ENCODE results near the gene ZC3H18. TPM values are rescaled to one million over a fixed set of nuclear protein-coding genes. Genes with fewer than 3 reads are reported as not detected.

The ZC3H18 gene
- total and polyA plus RNA-seq, 2 donors from 2014 or later = 11.4 to 38.2 TPM

DNA sequence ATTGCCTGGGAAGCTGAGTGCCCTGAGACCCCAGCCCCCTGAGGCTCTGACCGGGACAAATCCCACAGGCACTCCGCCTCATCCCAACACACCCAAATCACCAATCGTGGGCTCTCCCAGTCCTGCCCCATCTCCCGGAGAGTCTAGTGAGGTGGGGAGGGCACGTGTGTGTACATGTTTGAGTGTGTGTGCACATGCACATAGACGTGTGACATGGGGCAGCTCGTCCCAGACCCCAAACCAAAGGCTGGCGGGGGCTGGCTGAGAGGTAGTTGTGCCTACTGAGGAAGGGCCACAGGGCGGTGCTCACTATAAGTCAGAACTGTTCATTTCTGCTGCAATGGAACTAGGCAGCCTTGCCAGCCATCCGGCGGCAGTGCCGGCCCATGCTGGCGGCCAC is 107.5 kb downstream of the ZC3H18 start:
- peaks cover 3% of the 10 kb centered on the region for H3K27me3 ChIP-seq (ENCODE audit: control insufficient read depth, insufficient read depth, low read length)
- intact Hi-C loops (cut with DNase I) = no loop called here

GRCh38 chr16:88678224-88678979 is 108.2 kb downstream of the ZC3H18 start:
- no peak for FAIRE-seq
- intact Hi-C loops (cut with DNase I) = no loop called here
- H3K9ac ChIP-seq (ENCODE audit: low read length in 3 of 3) = no peak overlapping the region

More for the DNA sequence above, 107.5 kb downstream of the ZC3H18 start:
- peaks cover 0 to 2% (median 0%) of the 10 kb centered on the region in 3 donors for H3K4me1 ChIP-seq (ENCODE audit: control insufficient read depth in 2 of 3, insufficient read depth in 2 of 3, low read depth in 1 of 3, low read length in 3 of 3)
- no peaks in the 10 kb centered on the region for H3K36me3 ChIP-seq (ENCODE audit: control insufficient read depth in 2 of 3, insufficient read depth in 3 of 3, low read length in 3 of 3)
- no peak for DNase-seq
- FAIRE-seq = no peak
- no peaks in the 10 kb centered on the region for H3K9me3 ChIP-seq (ENCODE audit: control insufficient read depth in 2 of 3, insufficient read depth in 1 of 3, low read length in 3 of 3)
- H3K4me3 ChIP-seq (ENCODE audit: low read length in 3 of 3) = no peak overlapping the region
- H3K27ac ChIP-seq (ENCODE audit: low read depth in 2 of 2, low read length in 2 of 2) = no peak overlapping the region
- no peak for TF ChIP-seq CTCF (IDR thresholded peaks at IDR 0.05; ENCODE audit: borderline replicate concordance, extremely low read depth, insufficient read depth)
- H3K9ac ChIP-seq (ENCODE audit: low read length in 3 of 3) = no peak overlapping the region

DNA sequence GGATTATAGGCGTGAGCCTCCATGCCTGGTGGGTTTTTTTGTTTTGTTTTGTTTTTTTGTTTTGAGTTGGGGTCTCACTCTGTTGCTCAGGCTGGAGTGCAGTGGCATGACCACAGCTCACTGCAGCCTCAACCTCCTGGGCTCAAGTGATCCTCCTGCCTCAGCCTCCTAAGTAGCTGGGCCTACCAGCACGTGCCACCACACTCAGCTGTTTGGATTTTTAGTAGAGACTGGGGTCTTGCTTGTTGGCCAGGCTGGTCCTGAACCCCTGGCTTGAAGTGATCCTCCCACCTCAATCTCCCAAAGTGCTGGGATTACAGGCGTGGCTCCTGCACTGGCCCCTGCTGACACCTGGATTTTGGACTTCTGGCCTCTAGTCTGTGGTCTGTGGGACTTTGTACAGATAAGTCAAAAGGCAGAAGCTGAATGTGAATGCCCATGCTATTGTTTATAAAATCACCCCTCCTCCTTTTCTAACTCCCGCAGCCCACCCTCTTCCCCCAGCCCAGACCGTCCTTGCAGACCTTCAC is 110.4 kb downstream of the ZC3H18 start:
- FAIRE-seq = no peak
- intact Hi-C loops (cut with DNase I) = no loop called here

More at GRCh38 chr16:88678224-88678979, 108.2 kb downstream of the ZC3H18 start:
- DNase-seq = peak in 2 of 5 donors; percentile 16 to 73
- H3K9me3 ChIP-seq (ENCODE audit: control insufficient read depth in 2 of 3, insufficient read depth in 1 of 3, low read length in 3 of 3) = no peaks in the 10 kb centered on the region
- peaks cover 3% of the 10 kb centered on the region for H3K27me3 ChIP-seq (ENCODE audit: control insufficient read depth, insufficient read depth, low read length)
- H3K27ac ChIP-seq (ENCODE audit: low read depth in 2 of 2, low read length in 2 of 2) = no peak overlapping the region
- H3K4me3 ChIP-seq (ENCODE audit: low read length in 3 of 3) = no peak overlapping the region
- peaks cover 0 to 2% (median 0%) of the 10 kb centered on the region in 3 donors for H3K4me1 ChIP-seq (ENCODE audit: control insufficient read depth in 2 of 3, insufficient read depth in 2 of 3, low read depth in 1 of 3, low read length in 3 of 3)
- TF ChIP-seq CTCF (IDR thresholded peaks at IDR 0.05; ENCODE audit: borderline replicate concordance, extremely low read depth, insufficient read depth) = no peak
- no peaks in the 10 kb centered on the region for H3K36me3 ChIP-seq (ENCODE audit: control insufficient read depth in 2 of 3, insufficient read depth in 3 of 3, low read length in 3 of 3)

More for the DNA sequence above, 110.4 kb downstream of the ZC3H18 start:
- H3K27me3 ChIP-seq (ENCODE audit: control insufficient read depth, insufficient read depth, low read length) = peaks cover 9% of the 10 kb centered on the region
- H3K9ac ChIP-seq (ENCODE audit: low read length in 3 of 3) = no peak overlapping the region
- peaks cover 0 to 2% (median 0%) of the 10 kb centered on the region in 3 donors for H3K4me1 ChIP-seq (ENCODE audit: control insufficient read depth in 2 of 3, insufficient read depth in 2 of 3, low read depth in 1 of 3, low read length in 3 of 3)
- H3K36me3 ChIP-seq (ENCODE audit: control insufficient read depth in 2 of 3, insufficient read depth in 3 of 3, low read length in 3 of 3) = no peaks in the 10 kb centered on the region
- H3K9me3 ChIP-seq (ENCODE audit: control insufficient read depth in 2 of 3, insufficient read depth in 1 of 3, low read length in 3 of 3) = no peaks in the 10 kb centered on the region
- no peak overlapping the region for H3K27ac ChIP-seq (ENCODE audit: low read depth in 2 of 2, low read length in 2 of 2)
- no peak for TF ChIP-seq CTCF (IDR thresholded peaks at IDR 0.05; ENCODE audit: borderline replicate concordance, extremely low read depth, insufficient read depth)
- no peak for DNase-seq
- H3K4me3 ChIP-seq (ENCODE audit: low read length in 3 of 3) = no peak overlapping the region

Measured in kidney (tissue), 14 donors.